Stimulated activated CD4-positive, alpha-beta T cell treated with anti-CD3 and anti-CD28 coated beads, Interleukin-1b, Interleukin-23, amount 100 ng/mL, for 4 hours (primary cell): ENCODE data around the gene CAPN5.
"Not testable (repeated sequence)": the region's sequence is repeated elsewhere in the genome, so short reads cannot be mapped to it uniquely, and the experiment has no call there.

ENCODE experiments used
- DNase-seq, 2 donors: peaks; one replicate each; pipeline ENCODE4 v3.0.0-alpha.2; 2020; ENCODE audit warnings: low read depth in 2 of 2

CAPN5 gene

DNA sequence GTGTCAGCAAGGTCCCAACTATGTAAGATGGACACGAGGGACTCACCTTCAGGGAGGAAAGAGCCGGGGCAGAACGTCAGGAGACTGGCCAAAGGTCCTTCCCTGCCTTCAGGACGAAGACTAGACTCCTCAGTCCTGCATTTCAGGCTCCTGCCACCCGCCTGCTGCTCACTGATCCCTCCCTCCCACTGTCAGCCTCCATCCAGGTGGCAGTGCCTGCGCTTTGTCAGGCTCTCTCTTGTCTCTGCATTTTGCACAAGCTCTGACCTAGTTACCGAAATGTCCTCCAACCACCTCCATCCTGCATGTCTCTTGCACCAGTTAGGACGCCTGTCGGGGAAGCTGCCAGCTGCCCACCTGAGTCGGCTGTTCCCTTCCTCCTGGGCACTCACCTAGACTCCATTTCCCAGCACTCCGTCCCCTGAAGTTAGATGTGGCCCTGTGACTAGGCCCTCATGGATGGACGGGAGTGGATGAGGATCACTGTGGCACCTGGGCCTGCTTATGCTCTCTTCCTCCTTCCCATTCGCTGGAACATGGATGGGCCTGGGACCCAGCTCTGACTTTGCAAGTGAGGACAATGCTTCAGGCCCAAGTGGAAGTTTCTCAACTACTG, 24.6 kb upstream of the CAPN5 start:
- no peak for DNase-seq

DNA sequence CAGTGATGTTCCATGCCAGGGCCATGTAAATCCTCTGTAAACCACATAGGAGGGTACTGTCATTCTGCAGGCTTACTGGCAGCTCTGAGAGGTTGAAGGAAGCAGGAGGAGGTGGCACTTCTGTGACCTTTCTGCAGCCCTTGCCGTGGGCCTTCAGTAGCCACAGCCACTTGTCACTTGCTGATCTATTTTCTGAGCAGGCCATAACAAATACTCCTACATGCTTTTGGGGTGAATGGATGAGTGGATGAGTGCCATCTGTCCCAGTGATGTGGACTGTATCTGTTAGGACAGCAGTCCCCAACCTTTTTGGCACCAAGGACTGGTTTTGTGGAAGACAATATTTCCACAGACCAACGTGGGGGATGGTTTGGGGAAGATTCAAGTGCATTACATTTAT, 22.4 kb upstream of the CAPN5 start:
- no peak for DNase-seq

DNA sequence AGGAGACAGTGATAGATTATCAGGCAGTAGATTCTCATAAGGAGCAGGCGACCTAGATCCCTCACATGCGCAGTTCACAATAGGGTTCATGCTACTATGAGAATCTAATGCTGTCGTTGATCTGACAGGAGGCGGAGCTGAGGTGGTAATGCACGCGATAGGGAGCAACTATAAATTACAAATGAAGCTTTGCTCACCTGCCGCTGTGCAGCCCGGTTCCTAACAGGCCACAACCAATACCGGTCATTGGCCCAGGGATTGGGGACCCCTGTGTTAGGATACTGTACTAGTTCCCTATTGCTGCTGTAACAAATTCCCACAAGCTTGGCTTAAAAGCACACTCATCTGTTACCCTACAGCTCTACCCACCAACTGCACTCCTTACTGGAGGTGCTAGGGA, 21.9 kb upstream of the CAPN5 start:
- DNase-seq: no peak

DNA sequence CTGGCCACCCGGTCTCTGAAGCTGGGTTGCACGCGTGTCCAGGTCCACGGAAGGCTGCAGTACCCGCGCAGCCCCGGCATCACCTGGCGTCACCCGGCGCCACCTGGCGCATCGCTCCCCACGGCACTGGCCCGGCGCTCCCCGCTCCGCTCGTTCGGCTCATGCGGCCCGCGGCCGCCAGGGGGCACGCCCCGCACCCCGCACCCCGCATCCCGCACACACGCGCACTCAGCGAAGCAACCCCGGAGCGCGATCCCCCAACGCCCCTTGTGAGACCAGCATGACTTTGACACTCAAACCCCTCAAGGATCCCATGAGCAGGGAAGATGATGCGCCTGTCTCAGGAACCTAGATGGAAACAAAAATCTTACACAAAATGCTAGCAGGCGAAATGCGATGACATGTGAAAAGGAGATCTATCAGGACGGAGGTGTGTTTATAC, 20.7 kb upstream of the CAPN5 start:
- peak; percentile 38 to 51 for DNase-seq

DNA sequence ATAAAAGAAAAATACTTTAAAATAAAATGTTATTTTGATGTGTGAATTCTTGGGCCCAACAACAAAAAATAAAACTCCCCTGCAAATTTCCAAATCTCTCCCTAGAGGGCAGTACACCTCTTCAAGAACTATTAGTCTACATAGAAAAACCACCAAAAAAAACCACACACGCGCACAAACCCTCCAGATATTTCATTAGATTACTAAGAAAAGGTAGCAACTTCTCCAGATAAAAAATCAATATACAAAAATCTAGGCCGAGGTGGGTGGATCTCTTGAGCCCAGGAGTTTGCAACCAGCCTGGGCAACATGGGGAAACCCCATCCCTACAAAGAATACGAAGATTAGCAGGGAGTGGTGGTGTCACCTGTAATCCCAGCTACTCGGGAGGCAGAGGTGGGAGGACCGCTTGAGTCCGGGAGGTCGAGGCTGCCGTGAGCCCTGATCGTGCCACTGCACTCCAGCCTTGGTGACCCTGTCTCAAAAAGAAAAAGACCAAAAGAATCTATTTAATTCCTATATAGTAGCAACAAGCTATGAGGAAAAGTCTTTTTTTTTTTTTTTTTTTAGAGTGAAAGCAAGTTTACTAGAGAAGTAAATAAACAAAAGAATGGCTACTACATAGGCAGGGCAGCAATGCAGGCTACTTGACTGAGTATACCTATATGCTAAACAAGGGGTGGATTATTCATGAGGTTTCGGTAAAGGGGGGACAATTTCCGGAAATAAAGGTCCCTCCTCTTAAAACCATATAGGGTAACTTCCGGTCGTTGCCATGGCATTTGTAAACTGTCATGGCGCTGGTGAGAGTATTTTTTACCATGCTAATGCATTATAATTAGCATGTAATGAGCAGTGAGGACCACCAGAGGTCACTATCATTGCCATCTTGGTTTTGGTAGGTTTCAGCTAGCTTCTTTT, 19.5 kb upstream of the CAPN5 start:
- DNase-seq: peak in 1 of 2 donors; percentile 84

DNA sequence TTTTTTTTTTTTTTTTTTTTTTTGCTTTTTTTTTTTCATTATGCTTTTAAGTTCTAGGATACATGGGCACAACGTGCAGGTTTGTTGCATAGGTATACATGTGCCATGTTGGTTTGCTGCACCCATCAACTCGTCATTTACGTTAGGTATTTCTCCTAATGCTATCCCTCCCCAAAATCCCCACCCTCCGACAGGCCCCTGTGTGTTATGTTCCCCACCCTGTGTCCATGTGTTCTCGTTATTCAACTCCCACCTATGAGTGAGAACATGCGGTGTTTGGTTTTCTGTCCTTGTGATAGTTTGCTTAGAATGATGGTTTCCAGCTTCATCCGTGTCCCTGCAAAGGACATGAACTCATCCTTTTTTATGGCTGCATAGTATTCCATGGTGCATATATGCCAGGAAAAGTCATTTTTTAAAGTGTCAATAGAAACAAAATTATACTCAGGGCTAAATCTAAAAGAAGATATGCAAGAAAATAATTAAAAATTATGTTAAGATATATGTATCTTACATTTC, 18.8 kb upstream of the CAPN5 start:
- DNase-seq: not testable (repeated sequence)

DNA sequence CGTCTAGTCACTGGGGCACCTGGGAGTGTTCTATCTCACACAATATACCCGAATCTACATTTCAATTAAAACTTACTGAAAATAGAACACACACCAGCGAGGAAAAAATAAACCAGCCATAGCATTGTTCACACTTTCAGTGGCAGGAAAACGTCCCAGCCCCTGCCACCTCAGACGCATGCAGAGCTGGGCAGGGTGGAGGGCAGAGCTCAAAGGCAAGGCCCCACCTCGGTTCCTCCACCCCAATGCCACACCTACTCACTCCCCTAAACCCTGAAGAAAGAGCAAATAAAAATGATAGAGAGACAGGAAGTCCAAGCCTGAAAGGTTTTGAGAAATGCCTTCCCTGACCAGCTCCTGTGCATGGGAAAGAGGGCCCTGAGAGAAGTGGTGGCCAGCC, 17.7 kb upstream of the CAPN5 start:
- no peak for DNase-seq

DNA sequence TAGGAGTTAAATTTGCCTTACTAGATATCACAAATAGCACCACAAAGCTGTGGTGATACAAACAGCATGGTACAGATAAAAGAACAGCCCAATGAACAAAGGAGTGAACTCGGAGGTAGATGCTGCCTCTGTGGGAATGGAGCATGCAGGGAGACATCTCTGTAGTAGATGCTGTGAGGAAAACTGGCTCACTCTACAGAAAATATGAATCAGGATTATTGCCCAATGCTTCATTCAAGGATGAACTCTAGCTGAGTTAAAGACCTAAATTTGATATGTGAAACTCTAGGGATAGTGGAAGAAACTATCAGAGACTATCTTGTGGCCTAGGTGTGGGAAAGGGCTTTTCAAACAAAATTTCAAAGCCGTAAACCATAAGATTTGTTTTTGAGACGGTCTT, 15.3 kb upstream of the CAPN5 start:
- no peak for DNase-seq

DNA sequence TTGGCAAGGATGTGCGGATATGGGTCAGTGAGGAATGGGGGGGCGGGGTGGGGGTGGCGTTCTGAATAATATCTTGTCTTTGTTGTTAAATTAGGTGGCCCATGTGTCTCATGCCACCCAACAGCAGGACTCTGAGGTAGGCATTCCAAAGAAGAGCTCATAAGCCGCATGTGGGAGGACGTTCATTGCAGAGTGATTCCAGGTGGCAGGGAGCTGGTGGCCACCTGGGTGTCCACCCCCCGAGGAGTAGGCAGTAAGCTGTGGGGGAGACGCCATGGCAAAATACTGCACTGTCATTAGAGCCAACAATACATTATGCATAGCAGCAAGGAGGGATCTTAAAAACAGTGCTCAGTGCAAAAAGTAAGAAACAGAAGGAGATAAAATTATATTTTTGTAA, 14.3 kb upstream of the CAPN5 start:
- DNase-seq: no peak

DNA sequence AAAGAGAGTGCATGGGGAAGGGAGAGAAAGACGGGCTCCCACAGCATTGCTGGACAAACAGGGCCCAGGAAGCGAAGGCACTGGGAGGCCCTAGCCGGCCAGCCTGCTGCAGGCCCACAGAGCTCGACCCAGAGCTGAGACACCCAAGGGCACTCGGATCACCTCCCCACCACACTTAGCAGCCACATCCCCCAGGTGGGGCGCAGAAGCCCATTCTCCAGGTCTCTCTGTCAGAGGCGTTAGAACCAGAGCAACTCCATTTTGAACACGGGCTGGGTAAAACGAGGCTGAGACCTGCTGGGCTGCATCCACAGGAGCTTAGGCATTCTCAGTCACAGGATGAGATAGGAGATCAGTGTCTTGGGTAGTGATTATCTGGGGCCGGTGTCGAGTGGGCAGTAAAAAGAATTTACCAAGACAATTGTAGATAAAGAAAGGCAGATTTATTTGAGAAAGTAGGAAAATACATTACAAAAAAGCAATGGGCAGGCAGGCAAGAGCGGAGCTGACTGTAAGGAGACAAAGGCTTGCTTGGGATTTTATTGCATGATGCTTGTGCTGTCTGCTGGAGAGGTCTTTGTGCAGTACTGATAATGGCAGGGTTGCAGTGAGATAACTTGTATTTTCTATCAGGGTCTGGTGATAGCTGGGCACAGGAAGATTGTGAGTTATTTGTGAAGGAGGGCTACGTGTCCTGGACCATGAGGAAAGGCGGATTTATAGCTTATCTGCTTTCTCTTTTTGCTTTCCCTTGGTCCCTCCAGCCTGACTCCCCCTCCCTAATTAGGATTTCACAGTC, 13.4 kb upstream of the CAPN5 start:
- DNase-seq: no peak

DNA sequence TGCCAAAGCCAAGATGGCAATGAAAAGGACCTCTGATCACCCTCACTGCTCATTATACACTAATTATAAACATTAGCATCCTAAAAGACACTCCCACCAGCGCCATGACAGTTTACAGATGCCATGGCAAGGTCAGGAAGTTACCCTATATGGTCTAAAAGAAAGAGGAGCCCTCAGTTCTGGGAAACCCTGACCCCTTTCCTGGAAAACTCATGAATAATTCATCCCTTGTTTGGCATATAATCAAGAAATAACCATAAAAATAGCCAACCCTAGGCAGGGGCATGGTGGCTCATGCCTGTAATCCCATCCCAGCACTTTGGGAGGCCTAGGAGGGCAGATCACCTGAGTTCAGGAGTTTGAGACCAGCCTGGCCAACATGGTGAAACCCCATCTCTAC, 12.7 kb upstream of the CAPN5 start:
- no peak for DNase-seq

DNA sequence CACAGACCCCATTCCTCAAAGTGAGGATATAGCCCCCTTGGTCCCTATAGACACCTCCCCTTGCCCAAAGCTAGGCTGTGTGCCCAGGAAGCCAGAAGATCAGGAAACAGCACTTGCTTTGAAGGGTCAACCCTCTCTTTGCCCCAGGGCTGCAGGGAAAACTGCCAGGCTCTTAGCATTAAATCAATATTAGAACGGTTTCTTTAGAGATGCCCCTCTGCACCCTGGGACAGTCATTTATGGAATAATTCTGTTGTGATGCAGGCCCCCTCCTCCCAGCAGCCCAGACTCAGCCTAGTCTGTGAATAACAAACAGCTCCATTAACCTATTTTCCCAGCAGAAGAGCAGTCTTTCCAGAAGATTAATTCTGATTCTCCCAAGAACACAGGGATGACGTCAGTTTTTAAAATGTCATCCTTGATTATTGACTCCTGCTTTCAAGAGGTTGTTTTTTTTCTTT, 11.6 kb upstream of the CAPN5 start:
- no peak for DNase-seq

DNA sequence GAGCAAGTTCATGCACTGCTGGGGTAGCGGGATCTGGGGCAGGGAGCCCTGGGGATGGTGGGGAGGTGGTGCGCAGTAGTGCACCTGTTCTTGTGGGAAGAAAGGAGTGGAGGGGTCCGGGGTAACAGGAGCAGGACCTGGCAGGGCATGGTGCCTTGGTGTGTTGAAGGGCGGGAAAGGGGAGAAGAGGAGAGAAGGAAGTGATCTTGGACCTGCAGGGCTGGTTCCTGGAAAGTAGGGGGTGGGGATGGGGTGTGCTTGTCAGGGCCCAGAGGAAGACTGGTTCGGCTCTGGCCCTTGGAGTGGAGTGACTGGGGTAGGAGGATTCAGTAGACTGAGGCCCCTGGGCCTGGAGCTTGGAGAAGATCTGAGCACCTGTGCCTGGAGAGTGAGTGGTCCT, 10.9 kb upstream of the CAPN5 start:
- no peak for DNase-seq

DNA sequence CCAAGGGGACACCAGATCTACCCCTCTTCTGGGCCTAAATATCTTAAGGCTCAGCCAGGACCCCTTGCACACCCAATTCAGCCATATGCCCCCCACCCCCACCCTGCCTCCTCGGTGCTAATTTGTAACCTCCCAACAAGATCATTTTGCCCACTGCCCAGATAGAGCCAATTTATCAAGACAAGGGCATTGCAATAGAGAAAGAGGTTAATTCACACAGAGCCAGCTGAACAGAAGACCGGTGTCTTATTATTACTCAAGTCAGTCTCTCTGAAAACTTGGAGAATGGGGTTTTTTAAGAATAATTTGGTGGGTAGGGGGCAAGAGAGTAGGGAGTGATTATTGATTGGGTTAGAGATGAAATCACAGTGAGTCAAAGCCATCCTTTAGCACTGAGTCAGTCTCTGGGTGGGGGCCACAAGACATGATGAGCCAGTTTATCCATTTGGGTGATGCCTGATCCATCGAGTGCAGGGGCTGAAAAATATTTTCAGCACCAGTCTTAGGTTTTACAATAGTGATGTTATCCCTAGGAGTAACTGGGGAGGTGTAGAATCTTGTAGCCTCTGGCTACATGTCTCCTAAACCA, 9.9 kb upstream of the CAPN5 start:
- no peak for DNase-seq

DNA sequence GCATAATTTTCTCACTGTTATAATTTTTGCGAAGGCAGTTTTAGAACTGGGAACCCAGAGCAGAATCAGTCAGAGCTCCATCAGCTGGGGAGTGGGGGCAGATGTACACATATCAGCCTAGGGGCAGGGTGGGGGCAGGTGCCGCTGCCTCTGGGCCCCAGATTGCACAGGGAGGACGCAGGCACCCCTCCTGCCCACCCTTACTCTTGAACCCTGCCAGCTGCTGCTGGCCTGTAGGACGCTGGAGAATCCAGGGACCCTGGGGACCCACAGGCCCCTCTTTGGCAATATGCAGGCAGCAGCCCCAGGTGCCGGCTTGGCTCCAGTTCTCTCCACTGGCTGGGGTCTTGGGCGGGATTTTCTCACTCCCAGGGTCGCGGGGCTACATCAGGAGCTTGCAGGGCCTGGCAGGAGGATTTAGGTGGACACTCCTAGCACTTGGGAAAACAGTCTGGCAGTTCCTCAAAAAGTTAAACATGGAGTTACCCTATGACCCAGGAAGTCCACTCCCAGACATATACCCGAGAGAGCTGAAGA, 8.8 kb upstream of the CAPN5 start:
- DNase-seq: no peak

DNA sequence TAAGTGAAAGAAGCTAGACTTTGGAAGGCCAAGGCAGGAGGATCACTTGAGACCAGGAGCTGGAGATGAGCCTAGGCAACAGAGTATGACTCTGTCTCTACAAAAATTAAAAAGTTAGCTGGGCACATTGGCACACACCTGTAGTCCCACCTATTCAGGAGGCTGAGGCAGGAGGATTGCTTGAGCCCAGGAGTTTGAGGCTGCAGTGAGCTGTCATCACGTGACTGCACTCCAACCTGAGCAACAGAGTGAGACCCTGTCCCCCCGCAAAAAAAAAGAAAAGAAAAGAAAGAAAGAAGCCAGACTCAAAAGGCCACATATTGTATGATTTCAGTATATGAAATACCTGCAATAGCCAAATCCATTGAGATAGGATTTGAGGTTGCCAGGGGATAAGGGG, 7.9 kb upstream of the CAPN5 start:
- DNase-seq: no peak

DNA sequence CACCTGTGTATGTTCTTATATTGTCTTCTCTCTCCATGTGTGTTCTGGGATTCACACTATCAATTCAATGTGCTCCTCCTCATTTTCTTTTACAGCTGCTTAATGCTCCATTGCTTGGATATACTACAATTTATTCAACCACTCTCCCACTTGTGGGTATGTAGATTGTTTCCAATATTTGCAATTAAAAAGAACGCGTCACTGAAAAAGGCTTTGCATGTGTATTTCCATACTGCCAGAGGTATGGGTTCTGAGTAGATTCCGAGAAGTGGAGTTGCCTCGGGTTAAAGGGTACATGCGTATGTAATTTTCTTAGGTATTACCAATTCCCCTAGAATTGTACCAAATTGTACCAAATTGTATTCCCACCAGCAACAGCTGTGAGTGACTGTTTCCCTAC, 7.0 kb upstream of the CAPN5 start:
- no peak for DNase-seq

DNA sequence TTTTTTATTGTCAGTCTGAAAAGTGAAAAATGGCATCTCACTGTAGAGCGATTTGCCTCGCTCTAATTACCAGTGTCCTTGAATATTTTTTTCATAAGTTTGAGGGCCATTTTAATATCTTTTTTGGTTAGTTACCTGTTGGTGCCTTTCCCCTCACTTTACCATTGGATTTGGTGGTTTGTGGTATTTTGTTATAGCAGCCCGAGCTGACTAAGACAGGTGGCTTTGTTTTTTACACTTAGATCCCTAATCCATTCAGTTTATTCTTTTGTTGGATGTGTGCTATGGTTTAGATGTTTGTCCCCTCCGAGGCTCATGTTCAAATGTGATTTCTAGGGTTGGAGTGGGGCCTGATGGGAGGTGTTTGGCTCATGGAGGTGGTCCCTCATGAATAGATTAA, 6.5 kb upstream of the CAPN5 start:
- no peak for DNase-seq

DNA sequence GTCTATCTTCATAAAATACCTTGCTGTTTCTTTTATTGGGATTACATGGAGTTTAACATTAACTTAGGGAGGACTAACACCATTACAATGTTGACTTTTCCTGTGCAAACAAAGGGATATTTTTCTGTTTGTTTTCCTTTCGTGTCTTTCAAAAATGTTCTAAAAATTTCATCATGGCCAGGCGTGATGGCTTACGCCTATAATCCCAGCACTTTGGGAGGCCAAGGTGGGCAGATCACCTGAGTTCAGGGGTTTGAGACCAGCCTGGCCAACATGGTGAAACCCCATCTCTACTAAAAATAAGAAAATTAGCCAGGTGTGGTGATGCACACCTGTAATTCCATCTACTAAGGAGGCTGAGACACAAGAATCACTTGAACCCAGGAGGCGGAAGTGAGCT, 5.5 kb upstream of the CAPN5 start:
- not testable (repeated sequence) for DNase-seq

DNA sequence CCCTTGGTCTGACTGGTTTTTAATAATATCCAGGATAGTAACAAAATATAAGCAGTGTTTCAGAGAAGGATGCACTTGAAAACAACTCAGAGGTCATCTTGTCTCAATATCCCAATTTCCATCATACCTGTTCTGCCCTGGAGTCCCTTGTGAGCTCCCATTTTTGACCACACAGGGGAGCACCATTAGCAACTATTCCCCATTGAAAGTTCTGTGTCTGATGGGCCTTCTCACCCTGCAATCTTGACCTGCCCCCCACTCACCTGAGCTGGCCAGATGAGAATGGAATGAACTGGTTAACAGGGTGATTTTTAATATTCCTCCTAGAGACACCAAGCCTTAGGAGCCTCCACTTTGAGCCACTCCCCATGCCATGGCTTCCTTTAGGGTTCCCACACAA, 3.8 kb upstream of the CAPN5 start:
- DNase-seq: no peak

DNA sequence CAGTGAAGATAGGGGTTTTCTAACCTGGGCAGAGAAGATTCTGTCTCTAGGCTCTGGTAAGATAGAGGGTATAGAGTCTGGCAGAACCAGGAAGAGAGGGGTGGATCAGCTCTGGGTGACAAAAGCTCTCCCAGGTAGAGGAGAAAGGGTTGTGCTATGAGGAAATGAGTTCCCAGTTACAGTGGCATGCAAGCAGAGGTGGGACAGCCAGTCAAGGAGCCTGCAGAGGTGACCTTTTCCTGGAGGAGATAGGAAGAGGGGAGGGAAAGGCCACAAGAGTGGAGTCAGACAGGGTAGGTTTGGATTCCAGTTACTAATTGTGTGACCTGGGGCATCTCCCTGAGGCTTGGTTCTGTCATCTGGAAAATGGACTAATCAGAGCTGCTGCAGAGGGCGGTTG, 3.4 kb upstream of the CAPN5 start:
- DNase-seq: no peak

DNA sequence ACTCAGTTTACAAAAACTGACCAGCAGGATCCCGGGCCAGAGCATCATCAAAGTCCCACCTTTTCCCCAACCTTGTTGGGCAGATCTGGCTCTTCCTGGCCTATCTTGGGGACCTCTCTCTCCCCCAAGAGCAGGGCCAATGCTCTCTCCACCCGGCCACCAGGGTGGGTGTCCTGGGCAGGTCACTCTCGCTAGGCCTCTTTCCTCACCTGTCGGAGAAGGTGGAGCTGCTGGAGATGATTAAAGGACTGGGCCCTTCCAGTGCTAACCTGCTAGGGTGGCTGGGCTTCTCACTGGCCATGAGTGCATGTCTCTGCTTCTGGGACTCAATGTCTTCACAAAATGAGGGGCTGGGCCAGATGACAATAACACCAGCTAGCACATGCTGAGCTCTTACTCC, 2.9 kb upstream of the CAPN5 start:
- DNase-seq: no peak
